HepG2 (cell line): ENCODE measurements around the gene CRTAC1. TPM values are rescaled to one million over a fixed set of nuclear protein-coding genes. Genes with fewer than 3 reads are reported as not detected.

Experiments
- ATAC-seq: fragments of 200-7000 bp; cut with Tn5 transposase; 3 replicates; pipeline ENCODE4 v1.9.1; 2020; ENCODE audit warnings: mild to moderate bottlenecking, moderate library complexity
- BruUV-seq: library from RNA; stranded (reverse); fragments of 400-500 nt; replicated peaks from 2 replicates; lab custom pipeline; 2021; lab: Mats Ljungman, UMichigan
- CTCF ChIA-PET: fragments of 300-600 bp; formaldehyde crosslinking; extraction: SDS; loops from one replicate; lab custom pipeline; 2021; ENCODE audit warnings: low total read pairs, inconsistent platforms, low intra/inter-chr PET ratio; lab: Yijun Ruan, JAX
- POLR2A ChIA-PET: fragments of 350-600 bp; sonication (Branson Sonifier 250); formaldehyde crosslinking; loops from one replicate; lab custom pipeline; 2020; ENCODE audit warnings: antibody characterized with exemption, inconsistent platforms; lab: Yijun Ruan, JAX
- DNase-seq: peaks from one replicate; pipeline ENCODE4 v3.0.0-alpha.2; 2015; ENCODE audit warnings: low spot score
- FAIRE-seq: peaks from 3 replicates; lab custom pipeline; 2011; peaks lifted over from hg19 to GRCh38; lab: Jason Lieb, UNC
- H2AFZ ChIP-seq: one replicate; pipeline ENCODE4 v1.6.1; 2011; ENCODE audit warnings: low read length, inconsistent platforms
- H3K27ac ChIP-seq: fragments of 300-600 bp; 3 replicates; pipeline ENCODE4 v1.8.0; 2011; ENCODE audit warnings: mixed run types, mild to moderate bottlenecking, mixed read lengths, low read length, inconsistent platforms; ENCODE audit not compliant: insufficient read depth; ENCODE audit errors: extremely low read length
- H3K27me3 ChIP-seq, 2 experiments: fragments of 200-600 bp in 1 of 2; 2 replicates in 1 of 2; 3 replicates in 1 of 2; pipeline versions ENCODE4 v1.6.0 to v1.8.0; 2011; ENCODE audit warnings: low read length in 2 of 2, mild to moderate bottlenecking in 2 of 2, moderate library complexity in 2 of 2, inconsistent platforms in 1 of 2; ENCODE audit not compliant: insufficient read depth in 2 of 2, control insufficient read depth in 1 of 2
- H3K36me3 ChIP-seq, 2 experiments: fragments of 200-600 bp in 1 of 2; replicated peaks in 1 of 2; 2 replicates in 1 of 2; 3 replicates in 1 of 2; pipeline versions ENCODE4 v1.5.1 to v1.8.0; 2011; ENCODE audit warnings: low read length in 2 of 2, inconsistent platforms in 1 of 2; ENCODE audit not compliant: insufficient read depth in 2 of 2, control insufficient read depth in 1 of 2
- H3K4me1 ChIP-seq: 2 replicates; pipeline ENCODE4 v1.5.1; 2012; ENCODE audit warnings: low read length, inconsistent platforms; ENCODE audit not compliant: insufficient read depth
- H3K4me2 ChIP-seq: 2 replicates; pipeline ENCODE4 v1.6.0; 2011; ENCODE audit warnings: low read depth, low read length, inconsistent platforms
- H3K4me3 ChIP-seq, 3 experiments: fragments of 200-600 bp in 1 of 3; sonication (generic), shearing (Covaris generic) in 1 of 3; replicated peaks in 1 of 3; 2 replicates each; pipeline ENCODE4 v1.5.1; 2011 to 2016; ENCODE audit warnings: low read length in 3 of 3, inconsistent platforms in 2 of 3, low read depth in 2 of 3, mild to moderate bottlenecking in 2 of 3, control low read depth in 1 of 3, mixed read lengths in 1 of 3; ENCODE audit not compliant: insufficient read depth in 1 of 3
- H3K79me2 ChIP-seq: one replicate; pipeline ENCODE4 v1.6.1; 2011; ENCODE audit warnings: low read length, inconsistent platforms; ENCODE audit not compliant: insufficient read depth
- H3K9ac ChIP-seq: 2 replicates; pipeline ENCODE4 v1.6.0; 2011; ENCODE audit warnings: mild to moderate bottlenecking, low read depth, low read length, inconsistent platforms; ENCODE audit not compliant: insufficient read depth
- H3K9me3 ChIP-seq: 2 replicates; pipeline ENCODE4 v1.5.1; 2012; ENCODE audit warnings: mild to moderate bottlenecking, low read length
- H4K20me1 ChIP-seq: 2 replicates; pipeline ENCODE4 v1.6.0; 2011; ENCODE audit warnings: inconsistent platforms, mild to moderate bottlenecking, low read length, moderate library complexity; ENCODE audit not compliant: insufficient read depth
- CBX2 ChIP-seq, 2 experiments: fragments of 200-600 bp in 1 of 2; sonication (generic); formaldehyde crosslinking in 1 of 2; IDR thresholded peaks; 2 replicates each; pipeline versions ENCODE4 v1.7.0 to v1.8.1; 2018 to 2022; ENCODE audit warnings: low read depth in 2 of 2, low read length in 1 of 2, mild to moderate bottlenecking in 1 of 2, missing genetic modification reagents in 1 of 2
- MAFF ChIP-seq: IDR thresholded peaks from 2 replicates; pipeline ENCODE4 v1.6.1; 2011; ENCODE audit warnings: low read depth, low read length, improper control_type of control experiment
- MAFK ChIP-seq, 2 experiments: IDR thresholded peaks in 1 of 2; conservative IDR thresholded peaks in 1 of 2; 2 replicates each; pipeline ENCODE4 v1.6.1; 2011; ENCODE audit warnings: improper control_type of control experiment in 2 of 2, low read length in 2 of 2
- RARA ChIP-seq: IDR thresholded peaks from 2 replicates; pipeline ENCODE4 v1.6.1; 2016; ENCODE audit warnings: missing genetic modification reagents, missing compliant biosample characterization
- SMAD3 ChIP-seq: sonication (generic); formaldehyde crosslinking; IDR thresholded peaks from 2 replicates; pipeline ENCODE4 v1.4.0; 2020; ENCODE audit warnings: missing genetic modification reagents
- ZBTB7B ChIP-seq: sonication (generic); formaldehyde crosslinking; IDR thresholded peaks from 2 replicates; pipeline ENCODE4 v1.4.0; 2020; ENCODE audit warnings: missing genetic modification reagents
- ZNF20 ChIP-seq: sonication (generic); formaldehyde crosslinking; IDR thresholded peaks from 2 replicates; pipeline ENCODE4 v1.4.0; 2020; ENCODE audit warnings: mild to moderate bottlenecking, moderate library complexity, missing genetic modification reagents
- ZNF556 ChIP-seq: sonication (generic); formaldehyde crosslinking; IDR thresholded peaks from 2 replicates; pipeline ENCODE4 v1.4.0; 2020; ENCODE audit warnings: mild to moderate bottlenecking, missing genetic modification reagents, borderline replicate concordance
- WGBS: methylation state at CpG from one replicate; pipeline ENCODE4 v1.1.6; 2017; ENCODE audit warnings: low lambda C conversion rate; 5-methylcytosine and 5-hydroxymethylcytosine counted together
- in situ Hi-C: cut with HindIII; loops from 2 replicates; pipeline ENCODE4 v1.10.0; 2017; ENCODE audit warnings: low pct_unique_long_range_greater_than_20kb; ENCODE audit not compliant: extremely low pct_ligation_motif_present
- intact Hi-C: fragments of 100-400 bp; cut with micrococcal nuclease; formaldehyde crosslinking; loops from one replicate; pipeline ENCODE4 v1.10.0; 2022; ENCODE audit not compliant: unreplicated experiment
- polyA plus RNA-seq, 8 experiments: library from polyadenylated mRNA; depleted of rRNA in 3 of 8; stranded (reverse) in 7 of 8; unstranded in 1 of 8; fragments of >200 nt; fragmentation: Illumina TruSeq in 4 of 8; extraction: Trizol in 4 of 8; gene quantifications; 2 replicates each; pipeline versions ENCODE4 v1.2.1 to v1.2.3, GENCODE V29; 2011 to 2016; ENCODE audit warnings: low read depth in 4 of 8, missing spikeins in 1 of 8, mixed read lengths in 1 of 8; ENCODE audit not compliant: insufficient read depth in 1 of 8
- total RNA-seq, 5 experiments: library from RNA; depleted of rRNA; stranded (reverse); fragments of >200 nt; fragmentation: Illumina TruSeq; extraction: Trizol; gene quantifications; 2 replicates each; pipeline ENCODE4 v1.2.3, GENCODE V29; 2016; ENCODE audit warnings: low read depth in 1 of 5
- TF ChIP-seq, protein P1 (sequence below): sonication (generic); formaldehyde crosslinking; IDR thresholded peaks from 2 replicates; pipeline ENCODE4 v1.8.1; 2023; ENCODE audit warnings: mild to moderate bottlenecking, missing genetic modification reagents
- TF ChIP-seq, protein P2 (sequence below): IDR thresholded peaks from 2 replicates; pipeline ENCODE4 v1.6.1; 2012; ENCODE audit warnings: inconsistent platforms

Gene CRTAC1
- total and polyA plus RNA-seq, 2 of the 13 experiments (the other 11 are each of a cell fraction or from before 2014, with no cell fraction given), result not detected

DNA sequence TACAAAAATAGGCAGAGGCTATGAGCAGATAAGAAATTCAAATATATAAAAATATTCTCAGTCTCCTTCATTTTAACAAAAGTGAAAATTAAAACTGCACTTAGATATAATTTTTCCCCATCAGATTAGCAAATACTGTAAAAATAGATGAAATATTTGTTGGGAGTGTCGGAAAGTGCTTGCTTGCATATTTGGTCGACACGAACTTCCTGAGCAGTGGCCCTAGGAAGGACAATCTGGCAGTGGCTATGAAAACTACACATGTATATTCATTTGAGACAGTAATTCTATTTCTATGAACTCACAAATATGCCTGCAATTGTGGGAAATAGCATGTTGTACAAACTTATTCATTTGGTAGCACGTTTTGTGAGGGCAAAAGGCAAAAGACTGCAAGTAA is 99.4 kb downstream of the CRTAC1 start:
- Histone ChIP-seq H4K20me1 (no peaks in the 10 kb centered on the region), H3K4me3 (no peak overlapping the region), H3K4me2 (no peak overlapping the region), H3K27me3 (peaks cover 5 to 58% of the 10 kb centered on the region in 2 experiments), H3K36me3 (no peaks in the 10 kb centered on the region), H3K79me2 (no peaks in the 10 kb centered on the region), H3K9ac (no peak overlapping the region), H3K27ac (no peak overlapping the region), H3K9me3 (no peaks in the 10 kb centered on the region), H2AFZ (no peak overlapping the region), H3K4me1 (no peaks in the 10 kb centered on the region)
- ChIA-PET CTCF (no interaction called here), POLR2A (no interaction called here)
- TF ChIP-seq MAFK (conservative IDR thresholded peaks at IDR 0.05 in 1 of 2, IDR thresholded peaks at IDR 0.05 in 1 of 2; ENCODE audit: low read length in 2 of 2), result peak; percentile 35 to 57; a peak in 3 of 4 replicates
- TF ChIP-seq ZNF556 (CRISPR knock-in tag), result no peak
- peak; percentile 40; the same call in 1 of the 2 replicates for TF ChIP-seq MAFF
- in situ Hi-C loops (no loop called here), intact Hi-C loops (no loop called here)
- no TSS peak for BruUV-seq
- ATAC-seq, result no peak
- no peak for FAIRE-seq
- WGBS, result 8% methylated on average over 4 of the region's 4 CpGs
- no peak for DNase-seq

DNA sequence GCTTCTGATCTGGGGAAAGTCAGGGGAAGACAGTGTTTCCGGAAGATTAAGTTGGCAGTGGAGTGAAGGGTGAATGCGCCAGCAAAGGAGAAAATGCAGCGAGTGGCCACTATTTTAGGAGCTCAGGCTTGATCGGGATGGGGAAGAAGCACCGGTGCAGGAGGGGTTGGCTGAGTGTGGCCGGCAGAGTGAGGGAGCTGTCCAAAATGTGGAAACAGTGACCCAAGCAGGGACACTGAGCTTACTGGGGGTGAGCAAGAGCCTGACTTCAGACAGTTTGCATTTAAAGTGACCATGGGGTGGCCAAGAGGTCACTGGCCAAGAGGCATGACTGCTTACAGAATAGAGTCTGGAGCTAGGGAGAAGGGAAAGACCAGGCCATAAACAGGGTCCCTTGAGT is 101.5 kb downstream of the CRTAC1 start:
- DNase-seq, result no peak
- H3K27me3 ChIP-seq, result peaks cover 3 to 49% of the 10 kb centered on the region in 2 experiments
- H3K79me2 ChIP-seq, result no peaks in the 10 kb centered on the region
- TF ChIP-seq ZBTB7B (CRISPR knock-in tag) (no peak), SMAD3 (no peak), RARA (CRISPR knock-in tag) (no peak), CBX2 (IDR thresholded peaks at IDR 0.05; ENCODE audit: low read depth, low read length) (no peak), CBX2 (CRISPR knock-in tag; IDR thresholded peaks at IDR 0.05; ENCODE audit: low read depth) (no peak), ZNF20 (CRISPR knock-in tag) (no peak)
- TF ChIP-seq, protein P1, sequence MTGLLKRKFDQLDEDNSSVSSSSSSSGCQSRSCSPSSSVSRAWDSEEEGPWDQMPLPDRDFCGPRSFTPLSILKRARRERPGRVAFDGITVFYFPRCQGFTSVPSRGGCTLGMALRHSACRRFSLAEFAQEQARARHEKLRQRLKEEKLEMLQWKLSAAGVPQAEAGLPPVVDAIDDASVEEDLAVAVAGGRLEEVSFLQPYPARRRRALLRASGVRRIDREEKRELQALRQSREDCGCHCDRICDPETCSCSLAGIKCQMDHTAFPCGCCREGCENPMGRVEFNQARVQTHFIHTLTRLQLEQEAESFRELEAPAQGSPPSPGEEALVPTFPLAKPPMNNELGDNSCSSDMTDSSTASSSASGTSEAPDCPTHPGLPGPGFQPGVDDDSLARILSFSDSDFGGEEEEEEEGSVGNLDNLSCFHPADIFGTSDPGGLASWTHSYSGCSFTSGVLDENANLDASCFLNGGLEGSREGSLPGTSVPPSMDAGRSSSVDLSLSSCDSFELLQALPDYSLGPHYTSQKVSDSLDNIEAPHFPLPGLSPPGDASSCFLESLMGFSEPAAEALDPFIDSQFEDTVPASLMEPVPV, result no peak
- TF ChIP-seq, protein P2, sequence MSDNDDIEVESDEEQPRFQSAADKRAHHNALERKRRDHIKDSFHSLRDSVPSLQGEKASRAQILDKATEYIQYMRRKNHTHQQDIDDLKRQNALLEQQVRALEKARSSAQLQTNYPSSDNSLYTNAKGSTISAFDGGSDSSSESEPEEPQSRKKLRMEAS, result no peak
- TF ChIP-seq, all 625 proteins: peak for 0
- no peak for FAIRE-seq
- WGBS, result 0% methylated on average over 6 of the region's 6 CpGs
- BruUV-seq, result no TSS peak
- Histone ChIP-seq H3K9me3 (no peaks in the 10 kb centered on the region), H3K9ac (no peak overlapping the region), H4K20me1 (no peaks in the 10 kb centered on the region), H3K36me3 (no peaks in the 10 kb centered on the region), H3K4me2 (no peak overlapping the region), H2AFZ (no peak overlapping the region), H3K4me3 (no peak overlapping the region), H3K27ac (no peak overlapping the region), H3K4me1 (no peaks in the 10 kb centered on the region)
- intact Hi-C loops (no loop called here), in situ Hi-C loops (no loop called here)
- no peak for ATAC-seq
- ChIA-PET POLR2A (no interaction called here), CTCF (no interaction called here)
